IPS-11a (cell line): ENCODE results near the gene PACS1.
A peak's percentile ranks its signal among the peaks of the same experiment; 100 is the strongest.
"Not testable (repeated sequence)": the region's sequence is repeated elsewhere in the genome, so short reads cannot be mapped to it uniquely, and the experiment has no call there.

Source experiments
- H3K4me3 ChIP-seq: one replicate; pipeline ENCODE4 v1.5.1; 2013; ENCODE audit warnings: low read depth, low read length, control low read depth

The PACS1 gene

DNA sequence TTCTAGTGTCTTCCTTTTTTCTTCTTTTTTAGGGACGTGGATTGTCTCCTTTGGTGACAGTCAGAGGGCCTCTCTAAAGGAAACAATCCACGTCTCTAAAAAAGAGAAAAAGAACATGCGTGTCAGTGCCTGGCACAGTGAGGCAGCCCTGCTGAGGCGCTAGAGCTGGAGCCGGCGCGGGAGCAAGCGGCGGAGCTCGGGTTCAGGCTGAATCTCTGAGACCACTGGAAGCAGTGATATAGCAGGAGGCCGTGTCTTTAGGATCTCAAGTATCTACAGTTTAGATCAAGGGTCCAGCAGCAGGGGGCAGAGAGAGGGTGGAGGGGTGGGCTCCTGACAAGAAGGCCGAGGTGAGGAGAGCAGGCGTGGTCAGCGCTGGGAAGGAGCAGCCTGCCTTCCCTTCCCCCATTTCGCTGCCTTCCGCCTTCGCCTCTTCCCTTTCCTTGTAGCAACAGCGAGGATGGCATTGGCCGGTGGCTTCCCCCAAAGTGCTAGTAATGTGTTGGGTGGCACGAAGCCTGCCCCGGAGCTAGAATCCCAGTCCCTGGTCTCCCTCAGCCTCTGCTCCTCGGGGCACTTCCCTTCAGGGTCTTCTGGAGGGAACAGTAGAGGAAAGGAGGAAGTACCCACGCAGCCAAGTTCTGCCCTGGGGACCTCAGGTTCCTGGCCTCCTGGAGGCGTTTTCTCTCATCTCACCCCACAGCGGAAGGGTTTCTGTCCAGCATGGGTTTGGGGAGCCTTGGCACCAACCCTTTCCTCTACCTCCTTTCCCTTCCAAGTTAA is 170.1 kb downstream of the PACS1 start:
- H3K4me3 ChIP-seq = no peak overlapping the region

- H3K4me3 ChIP-seq = no peak overlapping the region
Measured at GRCh38 chr11:66240781-66241136, 170.7 kb downstream of the PACS1 start.

GRCh38 chr11:66242095-66242765 is 172.2 kb downstream of the PACS1 start:
- H3K4me3 ChIP-seq = no peak overlapping the region

- H3K4me3 ChIP-seq = no peak overlapping the region
Measured at GRCh38 chr11:66243782-66244535, 173.9 kb downstream of the PACS1 start.

DNA sequence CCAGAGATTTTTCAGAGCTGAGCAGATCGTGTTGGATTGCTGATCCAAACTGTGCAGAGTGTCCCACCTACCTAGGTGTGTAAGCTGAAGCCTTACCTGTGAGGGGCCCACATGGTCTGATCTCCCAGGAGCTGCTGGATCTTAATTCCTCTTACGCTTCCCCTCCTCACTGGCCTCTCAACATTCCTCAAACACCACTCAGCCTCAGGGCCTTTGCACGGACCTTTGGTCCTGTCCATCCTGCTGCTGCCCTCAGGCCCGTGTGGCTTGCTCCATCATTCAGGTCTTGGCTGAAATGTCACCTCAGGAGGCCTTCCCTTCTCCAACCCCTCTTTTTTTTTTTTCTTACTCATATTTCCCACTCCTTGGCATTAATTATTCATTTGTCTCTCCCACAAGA is 177.2 kb downstream of the PACS1 start:
- no peak overlapping the region for H3K4me3 ChIP-seq

DNA sequence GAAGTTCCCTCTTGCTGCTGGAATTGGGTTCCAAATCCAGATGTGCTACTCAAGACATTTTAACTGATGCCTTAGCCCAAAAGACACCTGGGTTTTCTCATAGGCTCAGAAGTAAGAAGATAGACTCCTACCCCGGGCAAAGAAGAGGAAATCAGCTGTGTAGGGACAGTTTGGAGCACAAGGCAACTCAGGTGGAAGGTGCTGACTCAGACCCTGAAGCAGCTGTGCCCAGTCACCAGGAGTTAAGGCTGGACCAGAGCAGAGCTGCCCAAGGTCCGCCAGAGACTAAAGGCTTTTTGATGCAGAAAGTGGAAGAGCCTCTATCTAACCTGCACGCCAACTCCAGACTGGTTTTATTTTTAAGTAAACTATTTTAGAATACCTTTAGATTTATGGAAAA is 177.7 kb downstream of the PACS1 start:
- no peak overlapping the region for H3K4me3 ChIP-seq

GRCh38 chr11:66248903-66249302 is 178.8 kb downstream of the PACS1 start:
- H3K4me3 ChIP-seq = no peak overlapping the region

- H3K4me3 ChIP-seq = no peak overlapping the region
Measured at GRCh38 chr11:66251809-66252208, 181.7 kb downstream of the PACS1 start.

GRCh38 chr11:66253081-66253480 is 183.0 kb downstream of the PACS1 start:
- H3K4me3 ChIP-seq = not testable (repeated sequence)

DNA sequence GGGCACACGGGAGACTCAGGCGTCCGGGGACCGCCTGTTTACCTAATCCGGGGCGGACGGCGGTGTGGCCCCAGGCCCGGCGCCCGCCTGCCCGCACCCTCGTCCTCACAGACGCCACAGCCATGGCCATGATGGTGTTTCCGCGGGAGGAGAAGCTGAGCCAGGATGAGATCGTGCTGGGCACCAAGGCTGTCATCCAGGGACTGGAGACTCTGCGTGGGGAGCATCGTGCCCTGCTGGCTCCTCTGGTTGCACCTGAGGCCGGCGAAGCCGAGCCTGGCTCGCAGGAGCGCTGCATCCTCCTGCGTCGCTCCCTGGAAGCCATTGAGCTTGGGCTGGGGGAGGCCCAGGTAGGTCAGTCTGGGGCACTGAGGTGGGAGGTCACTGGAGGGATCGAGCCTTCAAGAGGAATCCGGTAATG is 188.4 kb downstream of the PACS1 start:
- H3K4me3 ChIP-seq = peak overlapping the region; percentile 73

GRCh38 chr11:66259225-66259624 is 189.2 kb downstream of the PACS1 start:
- H3K4me3 ChIP-seq = no peak overlapping the region

DNA sequence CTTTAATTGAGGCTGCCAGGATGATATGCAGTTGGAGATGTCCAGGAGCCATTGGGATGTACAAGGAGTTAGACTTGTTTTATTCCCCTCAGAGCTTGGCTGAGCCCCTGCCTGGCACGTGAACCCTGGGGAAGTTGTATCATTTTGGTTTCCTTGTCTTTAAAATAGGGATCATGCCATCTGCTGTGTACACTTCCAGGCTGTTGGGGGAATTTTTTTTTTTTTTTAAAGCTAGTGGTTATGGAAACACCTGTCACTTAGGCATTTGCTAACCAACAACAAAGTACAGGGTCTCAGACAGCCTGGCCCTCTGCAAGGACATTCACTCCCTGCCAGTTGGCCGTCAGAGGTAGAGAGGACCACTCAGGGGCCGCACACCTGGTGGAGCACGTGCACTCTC is 189.9 kb downstream of the PACS1 start:
- H3K4me3 ChIP-seq = no peak overlapping the region

GRCh38 chr11:66261578-66261977 is 191.5 kb downstream of the PACS1 start:
- no peak overlapping the region for H3K4me3 ChIP-seq

DNA sequence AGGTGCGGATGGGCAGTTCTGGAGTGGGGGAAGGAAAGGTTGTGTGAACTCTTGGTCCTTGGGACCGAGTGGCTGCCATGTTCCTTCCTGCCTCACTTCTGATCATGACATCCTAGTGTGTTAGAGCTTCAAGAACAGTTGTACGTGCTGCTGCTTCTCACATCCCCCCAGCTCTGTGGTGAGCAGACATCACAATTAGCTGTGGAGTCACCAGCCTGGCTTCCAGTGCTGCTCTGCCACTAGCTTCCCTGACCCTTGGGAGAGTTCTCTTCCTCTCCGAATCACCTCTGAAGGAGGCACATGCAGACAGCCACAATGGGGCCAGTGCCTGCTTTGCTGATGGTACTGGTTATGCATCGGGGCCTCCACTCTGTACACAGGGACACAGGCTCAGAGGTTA is 192.1 kb downstream of the PACS1 start:
- H3K4me3 ChIP-seq = no peak overlapping the region

DNA sequence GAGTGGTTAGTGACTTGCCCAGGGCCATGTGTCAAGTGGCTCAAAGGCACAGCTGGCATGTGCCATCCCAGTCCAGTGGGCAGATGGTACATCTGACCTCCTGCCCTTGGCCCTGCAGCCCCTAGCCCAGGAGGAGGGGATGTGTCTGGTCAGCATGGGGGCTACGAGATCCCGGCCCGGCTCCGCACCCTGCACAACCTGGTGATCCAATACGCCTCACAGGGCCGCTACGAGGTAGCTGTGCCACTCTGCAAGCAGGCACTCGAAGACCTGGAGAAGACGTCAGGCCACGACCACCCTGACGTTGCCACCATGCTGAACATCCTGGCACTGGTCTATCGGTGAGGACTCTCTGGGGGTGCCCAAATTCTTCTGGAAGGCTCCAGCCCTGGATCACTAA is 192.6 kb downstream of the PACS1 start:
- H3K4me3 ChIP-seq = no peak overlapping the region

- no peak overlapping the region for H3K4me3 ChIP-seq
Measured at GRCh38 chr11:66263231-66263630, 193.2 kb downstream of the PACS1 start.

DNA sequence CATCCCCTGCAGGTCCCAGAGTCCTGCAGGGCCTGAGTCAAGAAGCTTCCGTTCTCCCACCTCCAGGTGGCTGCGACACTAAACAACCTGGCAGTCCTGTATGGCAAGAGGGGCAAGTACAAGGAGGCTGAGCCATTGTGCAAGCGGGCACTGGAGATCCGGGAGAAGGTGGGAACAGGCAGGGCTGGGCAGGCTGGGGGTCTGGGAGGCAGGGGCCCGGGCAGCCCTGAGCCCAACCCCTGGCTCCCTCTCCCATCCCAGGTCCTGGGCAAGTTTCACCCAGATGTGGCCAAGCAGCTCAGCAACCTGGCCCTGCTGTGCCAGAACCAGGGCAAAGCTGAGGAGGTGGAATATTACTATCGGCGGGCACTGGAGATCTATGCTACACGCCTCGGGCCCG is 193.7 kb downstream of the PACS1 start:
- H3K4me3 ChIP-seq = no peak overlapping the region

DNA sequence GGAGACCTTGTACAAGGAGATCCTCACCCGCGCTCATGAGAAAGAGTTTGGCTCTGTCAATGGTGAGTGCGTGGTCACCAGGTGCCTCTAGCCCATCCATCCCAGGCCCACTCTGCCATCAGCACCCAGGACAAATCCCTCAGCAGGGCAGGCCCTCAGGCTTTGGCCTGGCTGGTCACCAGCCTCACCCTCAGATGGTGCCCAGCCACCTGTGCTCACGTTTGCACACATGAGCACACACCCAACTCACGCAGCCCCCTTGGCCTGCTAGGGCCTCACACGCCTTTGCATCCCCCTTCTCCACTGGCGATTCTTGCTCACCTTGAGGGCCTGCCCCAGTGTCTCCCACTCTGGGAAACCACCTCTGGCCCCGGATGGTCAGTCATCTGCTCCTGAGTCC is 194.3 kb downstream of the PACS1 start:
- no peak overlapping the region for H3K4me3 ChIP-seq

- no peak overlapping the region for H3K4me3 ChIP-seq
Measured at GRCh38 chr11:66264914-66265313, 194.8 kb downstream of the PACS1 start.

DNA sequence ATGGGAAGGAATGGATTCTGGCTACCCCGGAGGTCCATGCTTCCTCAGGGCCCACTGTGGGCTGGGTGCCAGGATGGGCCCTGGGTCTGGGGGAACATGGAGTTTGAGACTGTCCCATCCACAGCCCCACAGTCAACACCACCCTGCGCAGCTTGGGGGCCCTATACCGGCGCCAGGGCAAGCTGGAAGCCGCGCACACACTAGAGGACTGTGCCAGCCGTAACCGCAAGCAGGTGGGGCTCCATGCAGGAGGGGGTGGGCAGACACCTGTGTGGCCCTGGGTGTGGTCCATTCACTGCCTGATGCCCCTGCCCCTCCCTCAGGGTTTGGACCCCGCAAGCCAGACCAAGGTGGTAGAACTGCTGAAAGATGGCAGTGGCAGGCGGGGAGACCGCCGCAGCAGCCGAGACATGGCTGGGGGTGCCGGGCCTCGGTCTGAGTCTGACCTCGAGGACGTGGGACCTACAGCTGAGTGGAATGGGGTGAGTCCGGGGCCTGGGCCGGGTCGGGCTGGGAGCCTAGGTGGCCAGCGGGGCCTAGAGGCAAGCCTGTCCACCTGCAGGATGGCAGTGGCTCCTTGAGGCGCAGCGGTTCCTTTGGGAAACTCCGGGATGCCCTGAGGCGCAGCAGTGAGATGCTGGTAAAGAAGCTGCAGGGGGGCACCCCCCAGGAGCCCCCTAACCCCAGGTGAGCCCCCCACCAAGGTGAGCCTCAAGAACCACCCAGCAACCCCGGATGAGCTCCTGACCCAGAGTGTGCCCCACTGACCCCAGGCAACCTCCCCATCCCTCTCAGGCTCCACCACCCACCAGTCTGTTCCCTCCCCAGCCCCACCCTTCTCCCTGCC is 195.7 kb downstream of the PACS1 start:
- H3K4me3 ChIP-seq = no peak overlapping the region
